Fibroblast of gingiva (primary cell): Measurements from ENCODE around the gene CENPS.
"Not testable (repeated sequence)": the region's sequence is repeated elsewhere in the genome, so short reads cannot be mapped to it uniquely, and the experiment has no call there.

Experiments used
- DNase-seq: peaks from one replicate; pipeline ENCODE4 v3.0.0-alpha.2; 2011; ENCODE audit warnings: low read depth

The CENPS gene

GRCh38 chr1:10430216-10431069 lies at the start of gene CENPS:
TSS of gene CENPS (plus strand) at chr1:10430433. CDS start at chr1:10430518, 85 bp downstream.
- peak; percentile 82 for DNase-seq

DNA sequence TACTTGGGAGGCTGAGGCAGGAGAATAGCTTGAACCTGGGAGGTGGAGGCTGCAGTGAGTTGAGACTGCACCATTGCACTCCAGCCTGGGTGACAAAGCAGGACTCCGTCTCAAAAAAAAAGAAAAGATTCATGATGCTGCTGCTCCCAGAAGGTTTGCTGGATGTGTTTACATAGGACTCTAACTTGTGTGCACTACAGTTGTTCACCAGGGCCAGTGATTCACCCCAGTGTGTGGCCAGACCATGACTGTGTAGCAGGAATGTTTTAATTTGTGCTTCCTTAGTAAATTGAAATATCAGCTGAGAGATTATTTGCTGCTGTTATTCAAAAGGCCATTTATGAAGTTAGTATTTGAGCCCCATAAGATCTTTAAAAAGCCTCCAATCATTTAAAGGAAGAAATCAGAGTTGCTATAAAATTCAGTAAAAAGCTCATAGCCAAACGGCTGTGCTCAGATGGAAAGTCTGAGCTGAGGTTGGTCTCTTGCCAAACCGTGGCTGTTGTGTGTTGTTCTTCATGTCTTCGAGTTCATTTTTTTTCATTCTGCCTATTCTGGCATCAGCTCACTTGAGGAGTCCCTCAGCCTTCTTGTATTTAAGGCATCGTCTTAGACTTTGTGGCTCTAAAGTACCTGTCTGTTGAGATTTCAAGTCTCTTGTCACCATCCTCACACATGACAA lies 49.5 kb upstream of the CENPS start:
- peak; percentile 83 for DNase-seq

- DNase-seq = no peak
These were observed 46.6 kb upstream of the CENPS start for GRCh38 chr1:10383630-10384029.

DNA sequence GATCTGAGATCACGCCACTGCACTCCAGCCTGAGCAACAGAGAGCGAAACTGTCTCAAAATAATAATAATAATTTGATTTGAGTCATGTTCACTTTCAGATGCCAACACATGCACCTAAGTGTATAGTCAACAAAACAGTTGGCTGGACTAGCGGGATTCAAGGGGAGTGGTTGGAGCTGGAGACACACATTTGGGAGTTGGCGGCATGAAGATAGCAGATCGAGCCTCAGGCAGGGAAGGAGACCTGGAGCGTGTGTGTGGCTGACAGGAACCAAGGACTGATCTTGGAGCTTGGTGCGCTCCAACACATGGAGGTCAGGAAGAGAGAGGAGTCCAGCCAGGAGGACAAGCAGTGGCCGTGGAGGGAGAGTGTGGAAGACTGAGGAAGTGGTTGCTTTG lies 46.0 kb upstream of the CENPS start:
- DNase-seq = no peak

DNA sequence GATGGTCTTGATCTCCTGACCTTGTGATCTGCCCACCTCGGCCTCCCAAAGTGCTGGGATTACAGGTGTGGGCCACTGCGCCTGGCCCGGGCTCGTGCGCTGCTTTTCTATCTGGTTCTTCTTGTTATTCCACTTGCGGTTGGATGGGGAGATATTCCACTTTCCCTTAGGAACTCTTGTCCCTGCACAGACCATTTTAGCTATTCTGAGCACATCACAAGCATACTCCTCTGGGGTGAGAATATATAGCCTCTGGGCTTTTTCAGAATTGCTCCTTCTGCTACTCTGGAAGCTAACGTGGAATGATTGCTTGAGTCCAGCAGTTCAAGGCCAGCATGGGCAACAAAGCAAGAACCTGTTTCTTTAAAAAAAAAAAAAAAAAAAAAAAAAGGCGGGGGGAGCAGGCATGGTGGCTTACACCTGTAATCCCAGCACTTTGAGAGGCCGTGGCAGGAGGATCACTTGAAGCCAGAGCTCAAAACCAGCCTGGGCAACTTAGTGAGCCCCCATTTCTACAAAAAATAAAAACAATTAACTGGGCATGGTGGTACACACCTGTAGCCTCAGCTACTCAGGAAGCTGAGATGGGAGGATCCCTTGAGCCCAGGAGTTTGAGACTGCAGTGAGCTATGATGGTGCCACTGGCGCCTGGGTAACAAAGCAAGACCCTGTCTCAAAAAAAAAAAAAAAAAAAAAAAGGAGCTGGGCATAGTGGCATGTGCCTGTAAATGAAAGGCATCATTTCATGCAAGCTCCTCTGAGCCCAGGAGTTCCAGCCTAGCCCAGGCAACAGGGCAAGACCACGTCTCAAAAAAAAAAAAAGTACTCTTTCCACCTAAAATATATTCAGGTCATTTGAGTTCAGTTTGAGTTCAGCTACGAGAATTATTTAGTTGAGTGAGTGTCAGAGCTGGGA lies 43.2 kb upstream of the CENPS start:
- no peak for DNase-seq

- peak; percentile 87 for DNase-seq
These were observed 42.4 kb upstream of the CENPS start for GRCh38 chr1:10387677-10388386.

DNA sequence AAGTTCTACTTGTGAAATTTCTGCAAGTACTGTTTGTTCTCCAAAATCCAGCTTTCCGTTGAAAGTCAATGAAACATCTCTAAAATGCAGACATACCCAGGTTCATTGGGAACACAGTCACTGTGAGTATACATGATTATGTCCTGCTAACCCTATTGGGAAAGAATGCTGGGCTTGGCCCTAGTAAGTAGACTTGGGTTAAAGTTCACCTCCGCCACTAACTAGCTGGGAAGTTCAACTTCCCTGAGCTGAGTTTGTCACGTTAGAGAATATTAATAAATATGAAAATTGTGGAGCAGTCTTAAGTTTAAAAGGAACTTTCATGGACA lies 41.9 kb upstream of the CENPS start:
- DNase-seq = no peak

GRCh38 chr1:10389271-10389973 lies 40.8 kb upstream of the CENPS start:
- no peak for DNase-seq

DNA sequence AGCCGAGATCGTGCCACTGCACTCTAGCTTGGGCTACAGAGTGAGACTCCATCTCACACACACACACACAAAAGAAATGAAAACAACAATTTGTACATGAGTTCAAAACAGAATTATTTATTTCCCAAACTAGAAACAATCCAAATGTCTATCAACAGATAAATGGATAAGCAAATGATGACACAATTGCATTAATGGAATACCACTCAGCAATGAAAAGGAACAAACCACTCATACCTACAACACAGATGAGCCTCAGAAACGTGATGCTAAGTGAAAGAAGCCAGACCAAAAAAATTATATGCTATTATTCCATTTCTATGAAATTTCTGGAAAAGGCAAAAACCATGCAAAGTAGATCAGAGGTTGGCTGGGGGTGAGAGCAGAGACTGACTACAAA lies 33.4 kb upstream of the CENPS start:
- no peak for DNase-seq

DNA sequence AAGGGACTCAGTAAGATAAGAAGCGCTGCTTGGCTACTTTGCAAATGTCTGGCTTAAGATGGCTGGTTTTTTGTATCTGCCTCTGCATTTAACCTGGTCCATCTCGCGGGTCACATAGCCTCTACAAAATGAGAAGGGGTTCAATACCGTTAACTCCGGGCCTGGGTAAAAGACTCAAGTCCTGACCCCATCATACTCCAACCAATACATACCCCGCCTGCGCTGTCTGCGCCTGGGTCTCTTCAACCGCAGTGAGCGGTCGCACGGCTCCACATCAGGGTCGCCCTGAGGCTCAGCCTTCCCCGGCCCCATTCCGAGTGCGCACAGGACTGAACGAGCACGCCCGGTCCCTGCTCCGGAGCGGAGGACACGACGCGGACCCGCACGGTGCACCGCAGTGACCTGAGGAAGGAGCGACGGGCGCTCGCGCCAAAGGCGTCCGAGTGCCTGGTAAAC lies 31.9 kb upstream of the CENPS start:
- DNase-seq = no peak

- peak; percentile 99 for DNase-seq
These were observed 31.3 kb upstream of the CENPS start, which contains the start of gene PGD for GRCh38 chr1:10398734-10399443. TSS of gene PGD (plus strand) at chr1:10399064. CDS start at chr1:10399118, 54 bp downstream.

GRCh38 chr1:10399444-10399941 lies 30.7 kb upstream of the CENPS start:
- DNase-seq = no peak

DNA sequence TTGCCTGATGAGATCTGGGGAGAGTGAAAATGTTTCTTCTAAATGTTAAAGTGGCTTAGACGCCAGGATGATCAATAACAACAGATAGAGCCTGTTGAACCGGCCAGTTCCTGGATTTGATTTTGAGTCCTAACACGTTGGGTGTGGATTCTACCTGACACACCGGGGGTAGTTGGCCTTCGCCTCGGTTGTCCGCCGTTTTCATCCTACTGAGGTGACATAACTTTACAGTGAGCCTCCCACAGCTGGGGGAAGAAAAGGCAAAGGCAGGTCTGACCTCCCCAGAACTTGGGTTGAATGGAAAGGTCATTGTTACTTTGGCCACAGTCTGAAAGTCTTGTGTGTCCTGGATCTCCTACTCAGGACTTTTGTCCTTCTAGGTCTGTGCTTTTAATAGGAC lies 30.2 kb upstream of the CENPS start:
- no peak for DNase-seq

- DNase-seq = peak; percentile 75
These were observed 29.0 kb upstream of the CENPS start for GRCh38 chr1:10401281-10401680.

DNA sequence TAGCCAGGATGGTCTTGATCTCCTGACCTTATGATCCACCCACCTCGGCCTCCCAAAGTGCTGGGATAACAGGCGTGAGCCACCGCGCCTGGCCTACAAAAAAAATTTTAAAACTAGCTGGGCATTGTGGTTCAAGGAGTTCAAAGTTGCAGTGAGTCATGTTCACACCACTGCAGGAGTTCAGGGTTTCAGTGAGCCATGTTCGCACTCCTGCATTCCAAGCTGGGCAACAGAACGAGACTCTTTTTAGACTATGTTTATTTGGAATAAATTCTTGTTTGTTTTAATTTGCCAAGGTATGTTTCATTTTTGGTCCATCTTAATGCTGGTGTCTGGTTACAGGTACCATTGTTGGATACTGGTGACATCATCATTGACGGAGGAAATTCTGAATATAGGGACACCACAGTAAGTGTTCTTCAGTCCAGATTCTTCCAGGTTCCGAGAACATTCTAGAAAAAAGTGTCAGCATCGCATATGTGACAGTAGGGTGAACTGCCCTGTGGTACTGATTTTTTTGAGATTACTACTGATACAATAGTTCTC lies 27.4 kb upstream of the CENPS start:
- DNase-seq = no peak

- no peak for DNase-seq
These were observed 23.0 kb upstream of the CENPS start for GRCh38 chr1:10407201-10407600.

DNA sequence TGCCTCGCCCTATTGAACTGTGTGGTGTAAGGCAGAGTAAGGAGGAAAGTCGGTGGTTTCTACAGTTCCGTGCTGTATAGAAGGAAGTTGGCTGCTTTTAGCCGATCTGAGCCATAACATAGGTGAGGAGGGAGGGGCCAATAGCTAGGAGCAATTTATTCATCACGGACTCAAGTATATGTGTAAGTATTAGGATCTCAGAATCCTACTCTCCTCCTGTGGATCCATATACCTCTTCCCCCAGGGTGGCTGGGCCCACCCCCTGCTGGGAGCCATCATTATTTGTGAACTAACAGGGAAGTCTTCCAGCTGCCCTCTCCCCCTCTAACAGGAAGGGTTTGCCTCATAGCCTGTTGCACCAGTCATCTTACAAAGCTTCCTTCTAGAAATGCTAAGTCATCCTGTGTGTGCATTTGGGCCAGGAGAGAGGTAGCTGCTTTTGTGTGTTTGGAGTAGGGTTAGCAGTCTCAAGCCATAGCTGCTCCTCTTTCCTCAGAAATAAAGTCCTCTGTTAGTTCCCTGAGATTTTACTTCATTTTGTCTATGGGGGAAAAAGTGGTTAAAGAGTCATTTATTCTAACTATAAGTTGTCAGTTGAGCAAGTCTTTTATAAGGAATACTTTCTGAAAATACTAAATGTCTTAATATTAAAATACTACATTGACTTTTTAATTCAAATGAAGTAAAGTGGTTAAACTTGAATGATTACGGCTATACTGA lies 14.9 kb upstream of the CENPS start:
- DNase-seq = peak; percentile 85

DNA sequence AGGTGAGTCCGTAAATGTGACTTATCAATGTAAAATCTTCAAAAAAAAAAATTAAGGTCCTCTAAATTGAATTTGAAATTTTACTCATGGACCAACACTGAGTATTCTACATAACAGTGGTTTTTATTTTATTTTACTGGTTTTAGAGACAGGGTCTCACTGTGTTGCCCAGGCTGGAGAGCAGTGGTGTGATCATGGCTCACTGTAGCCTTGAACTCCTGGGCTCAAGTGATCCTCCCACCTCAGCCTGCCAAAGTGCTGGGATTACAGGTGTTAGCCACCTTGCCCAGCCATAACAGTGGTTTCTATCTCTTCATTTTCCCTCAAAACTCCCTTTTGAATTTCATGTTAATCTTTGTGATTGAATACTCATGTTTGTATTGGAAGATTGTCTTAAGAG lies 14.3 kb upstream of the CENPS start:
- DNase-seq = not testable (repeated sequence)

DNA sequence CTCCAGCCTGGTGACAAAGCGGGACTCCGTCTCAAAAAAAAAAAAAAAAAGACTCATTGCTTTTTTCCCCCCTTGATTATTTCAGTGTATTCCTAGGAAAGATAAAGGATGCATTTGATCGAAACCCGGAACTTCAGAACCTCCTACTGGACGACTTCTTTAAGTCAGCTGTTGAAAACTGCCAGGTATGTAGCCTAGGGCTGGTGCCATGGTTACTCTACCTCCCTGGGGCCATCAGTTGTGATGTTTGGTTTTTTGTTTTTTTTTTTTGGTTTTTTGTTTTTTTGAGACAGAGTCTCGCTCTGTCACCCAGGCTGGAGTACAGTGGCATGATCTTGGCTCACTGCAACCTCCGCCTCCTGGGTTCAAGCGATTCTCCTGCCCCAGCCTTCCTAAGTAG lies 11.5 kb upstream of the CENPS start:
- DNase-seq = not testable (repeated sequence)
